Endothelial cell (in vitro differentiated cells): ENCODE results near the gene KCNC4. TPM values are rescaled to one million over a fixed set of nuclear protein-coding genes. Genes with fewer than 3 reads are reported as not detected.

Experiments
- DNase-seq: peaks from one replicate; pipeline ENCODE4 v3.0.0; 2021; ENCODE audit warnings: low spot score
- H3K27ac Mint-ChIP-seq: one replicate; pipeline ENCODE4 v1.8.0; 2021; ENCODE audit warnings: mixed read lengths, inconsistent platforms; ENCODE audit not compliant: unreplicated experiment
- H3K27me3 Mint-ChIP-seq: one replicate; pipeline ENCODE4 v1.8.0; 2021; ENCODE audit warnings: mild to moderate bottlenecking, moderate library complexity, mixed read lengths, inconsistent platforms; ENCODE audit not compliant: unreplicated experiment
- H3K36me3 Mint-ChIP-seq: one replicate; pipeline ENCODE4 v1.8.0; 2021; ENCODE audit warnings: mild to moderate bottlenecking, low read depth, mixed read lengths, inconsistent platforms; ENCODE audit not compliant: unreplicated experiment
- H3K4me1 Mint-ChIP-seq: one replicate; pipeline ENCODE4 v1.8.0; 2021; ENCODE audit warnings: mild to moderate bottlenecking, mixed read lengths, inconsistent platforms; ENCODE audit not compliant: unreplicated experiment
- H3K4me3 Mint-ChIP-seq: one replicate; pipeline ENCODE4 v1.8.0; 2021; ENCODE audit warnings: mild to moderate bottlenecking, mixed read lengths, inconsistent platforms; ENCODE audit not compliant: unreplicated experiment
- H3K9me3 Mint-ChIP-seq: one replicate; pipeline ENCODE4 v1.8.0; 2021; ENCODE audit warnings: mixed read lengths, inconsistent platforms; ENCODE audit not compliant: unreplicated experiment
- CTCF ChIP-seq: fragments of 200-600 bp; sonication (generic); IDR thresholded peaks from one replicate; pipeline ENCODE4 v1.5.0; 2021; ENCODE audit warnings: antibody characterized with exemption; ENCODE audit not compliant: unreplicated experiment
- total RNA-seq: library from RNA; stranded (reverse); fragmentation: NEBNext Ultra II Directional; extraction: Animal tissue kit (Norgen Biotek cat#: 25700); gene quantifications from one replicate; pipeline ENCODE4 v1.2.1, GENCODE V29; 2021; ENCODE audit not compliant: unreplicated experiment

Gene KCNC4
- total RNA-seq, 1 donor from 2014 or later, result 37.4 TPM

GRCh38 chr1:110184446-110184845, 25.7 kb upstream of the KCNC4 start:
- no peak for DNase-seq
- Mint-ChIP-seq H3K4me1 (peaks cover 13% of the 10 kb centered on the region), H3K27ac (no peak overlapping the region), H3K4me3 (no peak overlapping the region), H3K36me3 (peaks cover 11% of the 10 kb centered on the region), H3K9me3 (no peaks in the 10 kb centered on the region), H3K27me3 (peaks cover 6% of the 10 kb centered on the region)
- no peak for TF ChIP-seq CTCF

- Mint-ChIP-seq H3K27me3 (peaks cover 6% of the 10 kb centered on the region), H3K36me3 (peaks cover 15% of the 10 kb centered on the region), H3K9me3 (no peaks in the 10 kb centered on the region), H3K4me3 (no peak overlapping the region), H3K4me1 (peaks cover 13% of the 10 kb centered on the region), H3K27ac (no peak overlapping the region)
- DNase-seq, result no peak
- TF ChIP-seq CTCF, result no peak
These were observed 24.9 kb upstream of the KCNC4 start for GRCh38 chr1:110185181-110185580.

- H3K4me1 Mint-ChIP-seq, result peaks cover 13% of the 10 kb centered on the region
- no peaks in the 10 kb centered on the region for H3K9me3 Mint-ChIP-seq
- DNase-seq, result no peak
- H3K27ac Mint-ChIP-seq, result no peak overlapping the region
- TF ChIP-seq CTCF, result no peak
- peaks cover 6% of the 10 kb centered on the region for H3K27me3 Mint-ChIP-seq
- peaks cover 22% of the 10 kb centered on the region for H3K36me3 Mint-ChIP-seq
- H3K4me3 Mint-ChIP-seq, result no peak overlapping the region
These were observed 23.6 kb upstream of the KCNC4 start for GRCh38 chr1:110186558-110186957.

- Mint-ChIP-seq H3K27me3 (peaks cover 6% of the 10 kb centered on the region), H3K4me3 (no peak overlapping the region), H3K4me1 (peaks cover 13% of the 10 kb centered on the region), H3K36me3 (peaks cover 25% of the 10 kb centered on the region), H3K27ac (no peak overlapping the region), H3K9me3 (no peaks in the 10 kb centered on the region)
- no peak for DNase-seq
- no peak for TF ChIP-seq CTCF
These were observed 22.8 kb upstream of the KCNC4 start for GRCh38 chr1:110187139-110187890.

GRCh38 chr1:110188035-110188618, 22.0 kb upstream of the KCNC4 start:
- H3K4me3 Mint-ChIP-seq, result no peak overlapping the region
- peaks cover 6% of the 10 kb centered on the region for H3K27me3 Mint-ChIP-seq
- no peak for TF ChIP-seq CTCF
- no peaks in the 10 kb centered on the region for H3K9me3 Mint-ChIP-seq
- peaks cover 33% of the 10 kb centered on the region for H3K36me3 Mint-ChIP-seq
- H3K4me1 Mint-ChIP-seq, result peaks cover 13% of the 10 kb centered on the region
- no peak for DNase-seq
- H3K27ac Mint-ChIP-seq, result no peak overlapping the region
